ENCODE data around the gene HSD17B13. TPM values are rescaled to one million over a fixed set of nuclear protein-coding genes. Genes with fewer than 3 reads are reported as not detected.
"Not testable (repeated sequence)": the region's sequence is repeated elsewhere in the genome, so short reads cannot be mapped to it uniquely, and the experiment has no call there.

Gene HSD17B13
- total RNA-seq, 4 donors from 2014 or later = 0.65 to 20.3 (median 4.1) TPM

DNA sequence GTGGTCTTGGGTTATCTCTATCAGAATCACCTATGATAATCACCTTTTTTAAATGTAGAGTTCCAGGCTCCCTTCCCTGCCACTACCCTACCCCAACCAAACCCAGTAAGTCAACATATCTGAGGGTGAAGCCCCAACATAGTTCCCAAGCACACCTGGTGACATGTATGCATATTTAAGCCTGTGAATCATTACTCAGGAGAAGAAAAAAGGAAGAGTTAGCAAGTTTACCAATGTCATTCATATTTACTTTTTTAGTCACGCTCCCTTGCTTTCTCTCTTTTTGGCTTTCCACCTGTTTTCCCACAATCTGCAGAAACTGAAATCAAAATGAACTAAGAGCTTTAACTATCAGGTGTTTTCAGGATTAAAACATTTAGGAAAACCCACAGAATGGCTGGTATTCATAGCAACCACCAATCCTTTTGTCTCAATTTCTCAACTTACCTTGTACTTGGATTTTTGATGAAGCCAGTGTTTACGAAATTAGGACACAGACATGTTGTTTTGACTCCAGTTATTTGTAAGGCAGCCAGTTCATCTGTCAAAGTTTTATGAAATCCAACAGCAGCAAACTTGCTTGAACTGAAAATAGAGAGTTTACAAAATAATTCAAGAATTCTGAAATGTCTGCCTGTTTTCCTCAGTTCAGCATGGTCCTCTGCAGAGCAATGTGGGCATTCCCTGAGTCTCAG is 34.3 kb upstream of the HSD17B13 start:
- ATAC-seq (ENCODE audit: low FRiP score) (peak; percentile 43), DNase-seq (ENCODE audit: low spot score) (no peak)
- TF ChIP-seq, protein P1, sequence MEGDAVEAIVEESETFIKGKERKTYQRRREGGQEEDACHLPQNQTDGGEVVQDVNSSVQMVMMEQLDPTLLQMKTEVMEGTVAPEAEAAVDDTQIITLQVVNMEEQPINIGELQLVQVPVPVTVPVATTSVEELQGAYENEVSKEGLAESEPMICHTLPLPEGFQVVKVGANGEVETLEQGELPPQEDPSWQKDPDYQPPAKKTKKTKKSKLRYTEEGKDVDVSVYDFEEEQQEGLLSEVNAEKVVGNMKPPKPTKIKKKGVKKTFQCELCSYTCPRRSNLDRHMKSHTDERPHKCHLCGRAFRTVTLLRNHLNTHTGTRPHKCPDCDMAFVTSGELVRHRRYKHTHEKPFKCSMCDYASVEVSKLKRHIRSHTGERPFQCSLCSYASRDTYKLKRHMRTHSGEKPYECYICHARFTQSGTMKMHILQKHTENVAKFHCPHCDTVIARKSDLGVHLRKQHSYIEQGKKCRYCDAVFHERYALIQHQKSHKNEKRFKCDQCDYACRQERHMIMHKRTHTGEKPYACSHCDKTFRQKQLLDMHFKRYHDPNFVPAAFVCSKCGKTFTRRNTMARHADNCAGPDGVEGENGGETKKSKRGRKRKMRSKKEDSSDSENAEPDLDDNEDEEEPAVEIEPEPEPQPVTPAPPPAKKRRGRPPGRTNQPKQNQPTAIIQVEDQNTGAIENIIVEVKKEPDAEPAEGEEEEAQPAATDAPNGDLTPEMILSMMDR (IDR thresholded peaks at IDR 0.05) = no peak

DNA sequence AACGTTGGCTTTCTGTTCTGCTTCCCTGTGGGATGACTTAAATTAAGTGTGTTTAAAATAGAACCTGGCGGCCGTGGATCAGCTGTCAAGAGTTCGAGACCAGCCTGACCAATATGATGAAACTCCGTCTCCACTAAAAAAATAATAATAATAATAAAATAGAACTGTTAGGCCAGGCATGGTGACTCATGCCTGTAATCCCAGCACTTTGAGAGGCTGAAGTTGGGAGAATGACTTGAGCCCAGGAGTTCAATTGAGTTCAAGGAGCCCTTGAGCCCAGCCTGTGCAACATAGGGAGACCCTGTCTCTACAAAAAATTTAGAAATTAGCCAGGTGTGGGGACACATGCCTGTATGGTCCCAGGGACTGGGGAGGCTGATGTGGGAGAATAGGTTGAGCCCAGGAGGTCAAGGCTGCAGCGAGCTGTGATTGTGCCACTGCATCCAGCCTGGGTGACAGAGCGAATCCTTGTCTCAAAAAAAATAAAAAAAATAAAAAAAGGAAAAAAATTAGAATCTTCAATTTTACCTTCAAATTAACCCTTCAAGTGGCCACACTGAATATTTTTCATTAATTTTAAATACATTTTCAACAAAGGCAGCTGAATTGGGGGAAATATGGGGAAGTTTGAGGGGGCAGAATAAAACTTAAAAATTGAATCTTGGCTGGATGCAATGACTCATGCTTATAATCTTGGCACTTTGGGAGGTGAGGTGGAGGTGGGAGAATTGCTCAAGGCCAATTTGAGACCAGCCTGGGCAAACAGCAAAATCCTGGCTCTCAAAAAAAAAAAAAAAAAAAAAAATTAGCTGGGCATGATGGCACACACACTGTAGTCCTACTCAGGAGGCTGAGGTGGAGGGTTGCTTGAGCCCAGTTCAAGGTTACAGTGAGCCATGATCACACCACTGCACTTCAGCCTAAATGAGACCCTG is 31.8 kb upstream of the HSD17B13 start:
- ATAC-seq (ENCODE audit: low FRiP score) (peak; percentile 54), DNase-seq (ENCODE audit: low spot score) (no peak)

DNA sequence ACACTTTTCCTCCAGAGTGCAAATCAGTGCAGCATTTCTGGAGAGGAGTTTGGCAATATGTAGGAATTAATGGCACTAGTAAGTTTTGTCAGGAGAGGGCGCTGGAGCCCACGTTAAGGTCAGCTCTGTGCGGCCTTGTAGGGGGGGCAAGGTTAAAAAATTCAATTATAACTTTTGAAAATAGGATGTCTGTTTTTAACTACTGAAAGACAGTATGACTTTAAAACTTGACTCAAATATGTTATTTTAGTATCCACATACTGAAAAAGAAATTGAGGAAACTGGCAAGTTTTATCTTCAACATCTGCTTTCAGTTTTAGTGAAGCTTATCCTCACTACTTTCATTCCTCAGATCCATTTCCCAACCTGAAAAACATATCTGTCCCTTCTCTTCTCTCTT is 30.9 kb upstream of the HSD17B13 start:
- TF ChIP-seq, protein P1 (IDR thresholded peaks at IDR 0.05) = no peak
- DNase-seq (ENCODE audit: low spot score) (no peak), ATAC-seq (ENCODE audit: low FRiP score) (peak; percentile 66)

More for the DNA sequence above, 31.8 kb upstream of the HSD17B13 start:
- TF ChIP-seq, protein P1 (IDR thresholded peaks at IDR 0.05) = no peak

DNA sequence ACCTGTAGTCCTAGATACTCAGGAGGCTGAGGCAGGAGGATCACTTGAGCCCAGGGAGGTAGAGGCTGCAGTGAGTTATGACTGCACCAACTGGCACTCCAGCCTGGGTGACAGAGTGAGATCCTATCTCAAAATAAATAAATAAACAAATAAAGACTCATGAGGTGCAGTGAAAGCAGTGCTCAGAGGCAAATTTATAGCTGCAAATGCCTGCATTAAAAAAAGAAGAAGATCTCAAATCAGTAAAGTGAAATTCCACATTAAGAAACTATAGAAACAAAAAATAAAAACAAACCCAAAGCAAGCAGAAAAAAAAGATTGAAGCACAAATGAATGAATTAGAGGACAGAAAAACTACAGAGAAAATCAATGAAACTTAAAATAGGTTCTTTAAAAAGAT is 22.5 kb upstream of the HSD17B13 start:
- DNase-seq (ENCODE audit: low spot score) = no peak
- no peak for ATAC-seq (ENCODE audit: low FRiP score)

DNA sequence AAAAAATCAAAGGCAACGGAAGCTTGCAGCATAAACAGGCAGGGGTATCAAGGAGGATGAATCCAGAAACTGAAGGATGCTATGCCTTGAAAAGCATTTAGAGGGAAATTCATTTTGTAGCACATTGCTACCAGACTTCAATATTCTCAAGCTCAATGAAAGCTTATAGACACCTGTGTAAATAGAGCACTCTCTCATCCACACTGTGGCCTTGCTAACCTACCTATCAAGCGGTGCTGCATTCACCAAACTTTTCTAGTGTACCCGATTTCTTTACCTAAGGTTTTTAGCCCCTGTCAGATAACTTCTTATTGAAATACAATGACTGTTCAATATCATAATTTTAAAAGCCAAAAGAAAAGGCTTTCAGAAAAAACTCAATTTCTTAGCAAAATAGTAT is 20.2 kb upstream of the HSD17B13 start:
- no peak for DNase-seq (ENCODE audit: low spot score)
- ATAC-seq (ENCODE audit: low FRiP score) = no peak
- TF ChIP-seq, protein P1 (IDR thresholded peaks at IDR 0.05) = no peak

More for the DNA sequence above, 22.5 kb upstream of the HSD17B13 start:
- TF ChIP-seq, protein P1 (IDR thresholded peaks at IDR 0.05) = no peak

DNA sequence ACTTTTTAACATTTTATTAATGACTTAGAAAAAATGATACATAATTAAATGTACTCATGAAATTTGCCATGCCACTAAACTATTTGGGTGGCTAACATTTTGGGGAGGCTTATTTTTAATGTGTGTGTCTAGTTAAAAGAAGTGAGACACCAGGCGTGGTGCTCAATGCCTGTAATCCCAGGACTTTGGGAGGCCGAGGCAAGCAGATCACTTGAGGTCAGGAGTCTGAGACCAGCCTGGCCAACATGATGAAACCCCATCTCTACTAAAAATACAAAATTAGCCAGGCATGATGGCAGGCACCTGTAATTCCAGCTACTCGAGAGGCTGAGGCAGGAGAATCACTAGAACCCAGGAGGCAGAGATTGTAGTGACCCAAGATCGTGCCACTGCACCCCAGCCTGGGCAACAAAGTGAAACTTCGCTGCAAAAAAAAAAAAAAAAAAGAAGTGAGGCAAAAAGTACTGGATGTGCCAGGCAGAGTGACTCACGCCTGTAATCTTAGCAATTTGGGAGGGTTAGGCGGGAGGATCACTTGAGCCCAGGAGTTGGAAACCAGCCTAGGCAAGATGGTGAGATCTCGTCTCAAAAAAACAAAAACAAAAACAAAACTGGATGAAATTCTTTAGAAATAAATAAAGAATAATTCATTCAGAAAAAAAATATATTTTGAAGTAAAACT is 19.4 kb upstream of the HSD17B13 start:
- peak; percentile 84 for ATAC-seq (ENCODE audit: low FRiP score)
- not testable (repeated sequence) for DNase-seq (ENCODE audit: low spot score)

DNA sequence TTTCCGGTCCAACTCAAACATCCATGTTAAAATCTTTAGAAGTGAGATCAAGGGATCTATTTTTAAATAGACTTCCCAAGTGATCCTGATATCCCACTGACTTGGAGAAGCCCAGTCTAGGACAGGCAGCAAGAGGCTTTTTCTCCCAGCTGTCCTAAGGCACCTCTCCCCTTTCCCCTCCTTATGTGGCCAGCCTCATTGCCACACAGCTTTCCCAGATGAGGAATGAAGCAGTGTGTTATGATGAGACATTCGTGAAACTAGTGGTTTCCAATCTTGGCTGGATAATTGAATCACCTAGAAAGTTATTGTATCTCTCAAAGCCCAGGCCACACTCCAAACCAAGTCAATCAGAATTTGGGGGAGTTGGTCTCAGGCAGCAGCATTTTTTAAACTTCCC is 16.8 kb upstream of the HSD17B13 start:
- TF ChIP-seq, protein P1 (IDR thresholded peaks at IDR 0.05) = no peak
- no peak for DNase-seq (ENCODE audit: low spot score)
- ATAC-seq (ENCODE audit: low FRiP score) = no peak
